Fibroblast of lung (primary cell): Measurements from ENCODE around the gene EEF2. TPM values are rescaled to one million over a fixed set of nuclear protein-coding genes. Genes with fewer than 3 reads are reported as not detected.

Experiments
- DNase-seq, 2 donors: peaks; one replicate each; pipeline versions ENCODE4 v3.0.0 to v3.0.0-alpha.2; 2010; ENCODE audit warnings: low read depth in 2 of 2
- H2AFZ ChIP-seq: 2 replicates; pipeline ENCODE4 v1.5.1; 2012; ENCODE audit warnings: low read length, control low read depth, inconsistent platforms
- H3K27ac ChIP-seq: 2 replicates; pipeline ENCODE4 v1.5.1; 2011; ENCODE audit warnings: low read length, control low read depth; ENCODE audit not compliant: insufficient read depth
- H3K27me3 ChIP-seq: 2 replicates; pipeline ENCODE4 v1.5.1; 2011; ENCODE audit warnings: mild to moderate bottlenecking, low read length; ENCODE audit not compliant: control insufficient read depth, insufficient read depth
- H3K36me3 ChIP-seq: 2 replicates; pipeline ENCODE4 v1.5.1; 2011; ENCODE audit warnings: low read length; ENCODE audit not compliant: control insufficient read depth, insufficient read depth
- H3K4me1 ChIP-seq: 2 replicates; pipeline ENCODE4 v1.5.1; 2011; ENCODE audit warnings: low read length; ENCODE audit not compliant: control insufficient read depth, insufficient read depth; ENCODE audit errors: extremely low read depth
- H3K4me2 ChIP-seq: 2 replicates; pipeline ENCODE4 v1.5.1; 2011; ENCODE audit warnings: low read length, control low read depth; ENCODE audit not compliant: insufficient read depth; ENCODE audit errors: extremely low read depth
- H3K4me3 ChIP-seq, 4 experiments: fragments of 200-600 bp in 1 of 4; sonication (generic) in 1 of 4; replicated peaks in 1 of 4; 2 replicates each; pipeline ENCODE4 v1.5.1; 2011 to 2016; ENCODE audit warnings: low read length in 4 of 4, low read depth in 3 of 4, mild to moderate bottlenecking in 3 of 4, control low read depth in 2 of 4, inconsistent platforms in 1 of 4, mixed read lengths in 1 of 4; ENCODE audit not compliant: insufficient read depth in 1 of 4; ENCODE audit errors: control extremely low read depth in 1 of 4
- H3K79me2 ChIP-seq: 2 replicates; pipeline ENCODE4 v1.5.1; 2012; ENCODE audit warnings: mild to moderate bottlenecking, low read length, inconsistent platforms; ENCODE audit not compliant: control insufficient read depth, insufficient read depth
- H3K9ac ChIP-seq: 2 replicates; pipeline ENCODE4 v1.5.1; 2011; ENCODE audit warnings: mild to moderate bottlenecking, low read length, control low read depth; ENCODE audit not compliant: insufficient read depth
- H3K9me3 ChIP-seq: 2 replicates; pipeline ENCODE4 v1.5.1; 2012; ENCODE audit warnings: low read depth, low read length; ENCODE audit not compliant: control insufficient read depth, insufficient read depth
- H4K20me1 ChIP-seq: 2 replicates; pipeline ENCODE4 v1.5.1; 2011; ENCODE audit warnings: low read length; ENCODE audit not compliant: control insufficient read depth, insufficient read depth; ENCODE audit errors: extremely low read depth
- EZH2 ChIP-seq: IDR thresholded peaks from 2 replicates; pipeline ENCODE4 v1.5.1; 2012; ENCODE audit warnings: low read length, control low read depth, mild to moderate bottlenecking; ENCODE audit errors: missing control alignments
- polyA plus RNA-seq, 2 donors: library from polyadenylated mRNA; depleted of rRNA in 1 of 2; stranded (reverse) in 1 of 2; unstranded in 1 of 2; fragments of >200 nt; gene quantifications; 2 replicates each; pipeline ENCODE4 v1.2.1, GENCODE V29; 2011 to 2012; ENCODE audit warnings: missing spikeins in 1 of 2
- total RNA-seq: library from RNA; depleted of rRNA; stranded (reverse); fragments of >200 nt; gene quantifications from 2 replicates; pipeline ENCODE4 v1.2.1, GENCODE V29; 2014
- TF ChIP-seq, protein P1 (sequence below), 2 donors: IDR thresholded peaks in 1 of 2; conservative IDR thresholded peaks in 1 of 2; 1 replicate in 1 of 2; 2 replicates in 1 of 2; pipeline ENCODE4 v1.5.1; 2011 to 2012; ENCODE audit warnings: low read length in 2 of 2, control low read depth in 1 of 2, inconsistent platforms in 1 of 2, low read depth in 1 of 2, mild to moderate bottlenecking in 1 of 2

Gene EEF2
- total and polyA plus RNA-seq, 2 donors (not counting 1 experiment from before 2014, with no cell fraction given), result 976 to 2,646 TPM

DNA sequence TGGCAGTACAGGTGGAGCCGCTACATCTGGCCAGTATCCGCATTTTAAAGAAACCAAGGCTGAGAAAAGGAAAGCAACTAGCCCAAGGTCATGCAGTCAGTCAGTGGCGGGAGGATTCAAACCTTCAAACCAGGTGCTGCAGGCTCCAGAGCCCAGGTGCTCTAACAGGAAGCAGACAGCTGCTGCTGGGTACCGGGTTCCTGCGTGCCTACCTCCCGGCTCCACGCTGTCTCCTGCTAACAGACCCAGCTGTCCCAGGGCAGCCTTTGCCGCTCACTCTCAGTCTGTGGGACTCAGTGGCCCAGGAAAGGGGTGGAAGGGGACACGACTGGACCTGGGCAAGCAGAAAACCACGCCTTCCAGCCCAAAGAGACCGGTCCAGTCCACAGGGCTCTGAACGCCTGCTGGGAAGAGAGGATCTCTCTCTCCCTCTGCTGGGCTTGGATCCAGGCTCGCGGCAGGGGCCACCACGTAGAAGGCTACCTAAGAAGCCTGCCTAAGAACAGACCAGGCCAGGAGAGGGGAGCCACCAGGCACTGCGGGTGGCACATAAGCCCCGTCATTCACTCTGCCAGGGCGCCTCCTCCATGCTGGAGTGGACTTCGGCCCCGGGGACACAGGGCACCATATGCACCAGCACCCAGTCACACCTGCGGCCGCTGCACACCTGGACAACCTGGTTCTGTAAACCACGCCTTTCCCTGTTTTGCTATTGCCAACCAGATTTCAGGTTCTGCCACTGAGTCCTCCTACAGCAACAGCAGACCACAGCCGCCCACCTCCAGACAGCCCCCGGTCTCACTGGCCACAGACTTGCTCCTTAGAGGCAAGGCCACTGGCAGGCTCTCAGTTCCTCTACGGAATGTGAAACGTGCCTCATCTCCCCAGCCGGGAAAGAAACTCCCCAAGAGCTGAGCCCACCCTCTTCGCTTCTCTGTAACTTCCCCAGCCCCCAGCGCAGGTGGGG lies 18.9 kb downstream of the EEF2 start:
- no peak overlapping the region for H2AFZ ChIP-seq
- H3K36me3 ChIP-seq, result peaks cover 40% of the 10 kb centered on the region
- H3K4me3 ChIP-seq, result no peak overlapping the region
- H3K9ac ChIP-seq, result no peak overlapping the region
- H3K4me1 ChIP-seq, result peaks cover 15% of the 10 kb centered on the region
- TF ChIP-seq, protein P1, sequence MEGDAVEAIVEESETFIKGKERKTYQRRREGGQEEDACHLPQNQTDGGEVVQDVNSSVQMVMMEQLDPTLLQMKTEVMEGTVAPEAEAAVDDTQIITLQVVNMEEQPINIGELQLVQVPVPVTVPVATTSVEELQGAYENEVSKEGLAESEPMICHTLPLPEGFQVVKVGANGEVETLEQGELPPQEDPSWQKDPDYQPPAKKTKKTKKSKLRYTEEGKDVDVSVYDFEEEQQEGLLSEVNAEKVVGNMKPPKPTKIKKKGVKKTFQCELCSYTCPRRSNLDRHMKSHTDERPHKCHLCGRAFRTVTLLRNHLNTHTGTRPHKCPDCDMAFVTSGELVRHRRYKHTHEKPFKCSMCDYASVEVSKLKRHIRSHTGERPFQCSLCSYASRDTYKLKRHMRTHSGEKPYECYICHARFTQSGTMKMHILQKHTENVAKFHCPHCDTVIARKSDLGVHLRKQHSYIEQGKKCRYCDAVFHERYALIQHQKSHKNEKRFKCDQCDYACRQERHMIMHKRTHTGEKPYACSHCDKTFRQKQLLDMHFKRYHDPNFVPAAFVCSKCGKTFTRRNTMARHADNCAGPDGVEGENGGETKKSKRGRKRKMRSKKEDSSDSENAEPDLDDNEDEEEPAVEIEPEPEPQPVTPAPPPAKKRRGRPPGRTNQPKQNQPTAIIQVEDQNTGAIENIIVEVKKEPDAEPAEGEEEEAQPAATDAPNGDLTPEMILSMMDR (conservative IDR thresholded peaks at IDR 0.05 in 1 of 2, IDR thresholded peaks at IDR 0.05 in 1 of 2; ENCODE audit: low read depth in 1 of 2, low read length in 2 of 2), result no peak
- TF ChIP-seq EZH2, result no peak
- DNase-seq, result no peak
- no peaks in the 10 kb centered on the region for H4K20me1 ChIP-seq
- no peak overlapping the region for H3K27ac ChIP-seq
- peak overlapping the region; percentile 59 for H3K4me2 ChIP-seq
- peaks cover 63% of the 10 kb centered on the region for H3K79me2 ChIP-seq
- no peaks in the 10 kb centered on the region for H3K9me3 ChIP-seq
- H3K27me3 ChIP-seq, result no peaks in the 10 kb centered on the region

GRCh38 chr19:3964256-3965194 lies 20.7 kb downstream of the EEF2 start:
- TF ChIP-seq, protein P1 (conservative IDR thresholded peaks at IDR 0.05 in 1 of 2, IDR thresholded peaks at IDR 0.05 in 1 of 2; ENCODE audit: low read depth in 1 of 2, low read length in 2 of 2), result no peak
- no peak for TF ChIP-seq EZH2

More at GRCh38 chr19:3964256-3965194, 20.7 kb downstream of the EEF2 start:
- Histone ChIP-seq H3K4me2 (no peak overlapping the region), H2AFZ (no peak overlapping the region), H3K36me3 (peaks cover 44% of the 10 kb centered on the region), H3K27ac (no peak overlapping the region), H3K4me3 (no peak overlapping the region), H4K20me1 (no peaks in the 10 kb centered on the region), H3K9ac (no peak overlapping the region), H3K4me1 (peaks cover 15% of the 10 kb centered on the region), H3K27me3 (no peaks in the 10 kb centered on the region), H3K9me3 (no peaks in the 10 kb centered on the region), H3K79me2 (peaks cover 50% of the 10 kb centered on the region)
- DNase-seq, result no peak
